LNCAP (cell line): ENCODE data around the gene FRMD1.

Experiments used
- CTCF ChIP-seq: fragments of 450-650 bp; IDR thresholded peaks from 2 replicates; pipeline ENCODE4 v1.5.1; 2017; ENCODE audit warnings: mild to moderate bottlenecking

FRMD1 gene

GRCh38 chr6:168097221-168097620, 18.2 kb upstream of the FRMD1 start:
- no peak for TF ChIP-seq CTCF

- TF ChIP-seq CTCF = no peak
Measured at GRCh38 chr6:168096271-168096764, 17.3 kb upstream of the FRMD1 start.

GRCh38 chr6:168095716-168096250, 16.8 kb upstream of the FRMD1 start:
- TF ChIP-seq CTCF = no peak

GRCh38 chr6:168095171-168095691, 16.2 kb upstream of the FRMD1 start:
- TF ChIP-seq CTCF = no peak

- no peak for TF ChIP-seq CTCF
Measured at GRCh38 chr6:168093634-168094033, 14.6 kb upstream of the FRMD1 start.

GRCh38 chr6:168093071-168093505, 14.1 kb upstream of the FRMD1 start:
- no peak for TF ChIP-seq CTCF

- no peak for TF ChIP-seq CTCF
Measured at GRCh38 chr6:168092541-168092940, 13.5 kb upstream of the FRMD1 start.
